ENCODE results near the gene SELENOT. TPM values are rescaled to one million over a fixed set of nuclear protein-coding genes. Genes with fewer than 3 reads are reported as not detected.

Gene SELENOT
- total and polyA plus RNA-seq, 2 donors from 2014 or later, result 116 to 120 TPM

GRCh38 chr3:150588027-150588830, 14.9 kb upstream of the SELENOT start:
- DNase-seq (no peak), FAIRE-seq (no peak)
- Histone ChIP-seq H3K4me1 (ENCODE audit: control insufficient read depth in 2 of 3, insufficient read depth in 2 of 3, low read depth in 1 of 3, low read length in 3 of 3) (no peaks in the 10 kb centered on the region), H3K9me3 (ENCODE audit: control insufficient read depth in 2 of 3, insufficient read depth in 1 of 3, low read length in 3 of 3) (no peaks in the 10 kb centered on the region), H3K27ac (ENCODE audit: low read depth in 2 of 2, low read length in 2 of 2) (no peak overlapping the region), H3K36me3 (ENCODE audit: control insufficient read depth in 2 of 3, insufficient read depth in 3 of 3, low read length in 3 of 3) (peaks cover 2 to 6% (median 3%) of the 10 kb centered on the region in 3 donors), H3K9ac (ENCODE audit: low read length in 3 of 3) (no peak overlapping the region), H3K27me3 (ENCODE audit: control insufficient read depth, insufficient read depth, low read length) (no peaks in the 10 kb centered on the region), H3K4me3 (ENCODE audit: low read length in 3 of 3) (no peak overlapping the region)
- intact Hi-C loops (cut with DNase I), result no loop called here
- no peak for TF ChIP-seq CTCF (IDR thresholded peaks at IDR 0.05; ENCODE audit: borderline replicate concordance, extremely low read depth, insufficient read depth)

- Histone ChIP-seq H3K9ac (ENCODE audit: low read length in 3 of 3) (no peak overlapping the region), H3K27ac (ENCODE audit: low read depth in 2 of 2, low read length in 2 of 2) (no peak overlapping the region), H3K36me3 (ENCODE audit: control insufficient read depth in 2 of 3, insufficient read depth in 3 of 3, low read length in 3 of 3) (peaks cover 0 to 3% (median 2%) of the 10 kb centered on the region in 3 donors), H3K27me3 (ENCODE audit: control insufficient read depth, insufficient read depth, low read length) (no peaks in the 10 kb centered on the region), H3K9me3 (ENCODE audit: control insufficient read depth in 2 of 3, insufficient read depth in 1 of 3, low read length in 3 of 3) (no peaks in the 10 kb centered on the region), H3K4me1 (ENCODE audit: control insufficient read depth in 2 of 3, insufficient read depth in 2 of 3, low read depth in 1 of 3, low read length in 3 of 3) (no peaks in the 10 kb centered on the region), H3K4me3 (ENCODE audit: low read length in 3 of 3) (no peak overlapping the region)
- no peak for TF ChIP-seq CTCF (IDR thresholded peaks at IDR 0.05; ENCODE audit: borderline replicate concordance, extremely low read depth, insufficient read depth)
- DNase-seq (no peak), FAIRE-seq (no peak)
- intact Hi-C loops (cut with DNase I), result no loop called here
Observed at GRCh38 chr3:150589759-150590158, 13.4 kb upstream of the SELENOT start.

- TF ChIP-seq CTCF (IDR thresholded peaks at IDR 0.05; ENCODE audit: borderline replicate concordance, extremely low read depth, insufficient read depth), result no peak
- FAIRE-seq (no peak), DNase-seq (no peak)
- H3K4me3 ChIP-seq (ENCODE audit: low read length in 3 of 3), result no peak overlapping the region
- no peaks in the 10 kb centered on the region for H3K9me3 ChIP-seq (ENCODE audit: control insufficient read depth in 2 of 3, insufficient read depth in 1 of 3, low read length in 3 of 3)
- H3K27me3 ChIP-seq (ENCODE audit: control insufficient read depth, insufficient read depth, low read length), result no peaks in the 10 kb centered on the region
- no peak overlapping the region for H3K9ac ChIP-seq (ENCODE audit: low read length in 3 of 3)
- no peak overlapping the region for H3K27ac ChIP-seq (ENCODE audit: low read depth in 2 of 2, low read length in 2 of 2)
- intact Hi-C loops (cut with DNase I), result no loop called here
- no peaks in the 10 kb centered on the region for H3K4me1 ChIP-seq (ENCODE audit: control insufficient read depth in 2 of 3, insufficient read depth in 2 of 3, low read depth in 1 of 3, low read length in 3 of 3)
- no peaks in the 10 kb centered on the region for H3K36me3 ChIP-seq (ENCODE audit: control insufficient read depth in 2 of 3, insufficient read depth in 3 of 3, low read length in 3 of 3)
Observed at GRCh38 chr3:150594150-150594549, 9.0 kb upstream of the SELENOT start.

Data from kidney (tissue), 14 donors.